Osteoblast (primary cell): ENCODE data around the gene ACTC1. TPM values are rescaled to one million over a fixed set of nuclear protein-coding genes. Genes with fewer than 3 reads are reported as not detected.
A peak's percentile ranks its signal among the peaks of the same experiment; 100 is the strongest.

Source experiments
- DNase-seq: peaks from one replicate; pipeline ENCODE4 v3.0.0; 2011; ENCODE audit warnings: low spot score, mixed read lengths; ENCODE audit not compliant: insufficient read length; ENCODE audit errors: missing footprints
- H2AFZ ChIP-seq: 2 replicates; pipeline ENCODE4 v1.6.0; 2011; ENCODE audit warnings: mild to moderate bottlenecking, low read length
- H3K27ac ChIP-seq: 2 replicates; pipeline ENCODE4 v1.5.1; 2011; ENCODE audit warnings: mild to moderate bottlenecking, low read depth, low read length, moderate library complexity
- H3K27me3 ChIP-seq: 2 replicates; pipeline ENCODE4 v1.6.0; 2012; ENCODE audit warnings: mild to moderate bottlenecking, control low read depth, inconsistent platforms, low read length, moderate library complexity; ENCODE audit not compliant: insufficient read depth
- H3K36me3 ChIP-seq: 2 replicates; pipeline ENCODE4 v1.5.1; 2011; ENCODE audit warnings: mild to moderate bottlenecking, low read length, control low read depth, moderate library complexity; ENCODE audit not compliant: insufficient read depth
- H3K4me1 ChIP-seq: 2 replicates; pipeline ENCODE4 v1.5.1; 2011; ENCODE audit warnings: mild to moderate bottlenecking, low read length, control low read depth, moderate library complexity; ENCODE audit not compliant: insufficient read depth
- H3K4me2 ChIP-seq: 2 replicates; pipeline ENCODE4 v1.6.0; 2011; ENCODE audit warnings: mild to moderate bottlenecking, low read length; ENCODE audit not compliant: insufficient read depth
- H3K4me3 ChIP-seq: fragments of 200-600 bp; sonication (generic); 3 replicates; pipeline ENCODE4 v1.5.1; 2012; ENCODE audit warnings: mild to moderate bottlenecking, low read length, inconsistent platforms; ENCODE audit not compliant: insufficient read depth
- H3K79me2 ChIP-seq: 2 replicates; pipeline ENCODE4 v1.6.0; 2012; ENCODE audit warnings: mild to moderate bottlenecking, low read length, control low read depth, inconsistent platforms; ENCODE audit not compliant: insufficient read depth
- H3K9me3 ChIP-seq: 2 replicates; pipeline ENCODE4 v1.5.1; 2011; ENCODE audit warnings: low read depth, low read length, control low read depth
- H4K20me1 ChIP-seq: 2 replicates; pipeline ENCODE4 v1.6.0; 2012; ENCODE audit warnings: mild to moderate bottlenecking, low read length, control low read depth; ENCODE audit not compliant: insufficient read depth
- total RNA-seq: library from RNA; depleted of rRNA; stranded (reverse); fragments of >200 nt; gene quantifications from 2 replicates; pipeline ENCODE4 v1.2.3, GENCODE V29; 2012
- TF ChIP-seq, protein P1 (sequence below): IDR thresholded peaks from 2 replicates; pipeline ENCODE4 v1.5.1; 2011; ENCODE audit warnings: mild to moderate bottlenecking, low read depth, low read length, moderate library complexity; ENCODE audit errors: extremely low read depth

The ACTC1 gene
- total RNA-seq, result not detected in 2 replicates

DNA sequence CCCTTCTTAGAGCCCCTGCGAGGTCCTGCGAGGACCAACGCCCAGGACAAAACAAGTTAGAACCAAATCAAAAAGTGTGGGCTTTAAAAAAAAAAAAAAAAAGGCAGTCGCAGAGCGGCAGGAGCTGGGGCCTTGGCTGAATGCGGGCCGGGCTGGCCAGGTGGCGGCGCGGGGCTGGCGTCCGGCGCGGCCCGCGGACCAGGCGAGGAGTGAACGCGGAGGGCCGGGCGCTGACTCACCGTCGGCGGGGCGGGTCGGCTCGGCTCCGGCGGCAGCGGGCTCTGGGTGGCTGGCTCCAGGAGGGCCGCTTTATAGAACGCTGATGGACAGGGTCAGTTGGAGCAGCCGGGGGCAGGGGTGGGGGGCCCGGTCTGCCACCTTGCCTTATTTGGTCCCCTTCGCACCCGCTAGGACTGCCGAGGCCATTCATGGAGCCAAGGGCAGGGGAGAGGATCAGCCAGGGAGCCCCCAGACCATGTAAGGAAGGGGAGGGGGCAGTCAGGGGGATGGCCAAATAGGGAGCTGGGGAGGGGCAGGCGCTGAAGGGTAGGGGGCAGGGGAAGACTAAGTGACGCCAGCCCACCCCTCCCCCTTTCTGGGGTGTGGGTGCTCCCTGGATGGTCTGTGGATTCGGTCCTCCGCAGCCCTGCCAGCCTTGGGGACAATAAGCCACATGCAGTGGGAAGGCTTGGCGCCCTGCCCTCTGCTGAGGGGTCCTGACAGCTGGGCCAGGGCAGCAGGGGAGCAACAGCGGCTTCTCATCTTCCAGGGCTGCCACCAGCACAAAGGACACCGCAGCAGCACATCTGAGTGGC is at the start of gene ACTC1:
ACTC1 (minus strand) TSS at position 283 of the 815 bp plus-strand sequence. CDS start 741 bp downstream, outside the sequence.
- Histone ChIP-seq H3K79me2 (no peaks in the 10 kb centered on the region), H3K36me3 (no peaks in the 10 kb centered on the region), H3K27ac (no peak within 1 kb of the TSS), H4K20me1 (no peaks in the 10 kb centered on the region), H3K9me3 (no peaks in the 10 kb centered on the region), H2AFZ (peak within 1 kb of the TSS; percentile 50), H3K4me3 (peak within 1 kb of the TSS; percentile 47), H3K27me3 (peaks cover 66% of the 10 kb centered on the region), H3K4me1 (peaks cover 8% of the 10 kb centered on the region), H3K4me2 (peak within 1 kb of the TSS; percentile 67)
- TF ChIP-seq, protein P1, sequence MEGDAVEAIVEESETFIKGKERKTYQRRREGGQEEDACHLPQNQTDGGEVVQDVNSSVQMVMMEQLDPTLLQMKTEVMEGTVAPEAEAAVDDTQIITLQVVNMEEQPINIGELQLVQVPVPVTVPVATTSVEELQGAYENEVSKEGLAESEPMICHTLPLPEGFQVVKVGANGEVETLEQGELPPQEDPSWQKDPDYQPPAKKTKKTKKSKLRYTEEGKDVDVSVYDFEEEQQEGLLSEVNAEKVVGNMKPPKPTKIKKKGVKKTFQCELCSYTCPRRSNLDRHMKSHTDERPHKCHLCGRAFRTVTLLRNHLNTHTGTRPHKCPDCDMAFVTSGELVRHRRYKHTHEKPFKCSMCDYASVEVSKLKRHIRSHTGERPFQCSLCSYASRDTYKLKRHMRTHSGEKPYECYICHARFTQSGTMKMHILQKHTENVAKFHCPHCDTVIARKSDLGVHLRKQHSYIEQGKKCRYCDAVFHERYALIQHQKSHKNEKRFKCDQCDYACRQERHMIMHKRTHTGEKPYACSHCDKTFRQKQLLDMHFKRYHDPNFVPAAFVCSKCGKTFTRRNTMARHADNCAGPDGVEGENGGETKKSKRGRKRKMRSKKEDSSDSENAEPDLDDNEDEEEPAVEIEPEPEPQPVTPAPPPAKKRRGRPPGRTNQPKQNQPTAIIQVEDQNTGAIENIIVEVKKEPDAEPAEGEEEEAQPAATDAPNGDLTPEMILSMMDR, result peak; percentile 10
- DNase-seq, result peak; percentile 94

DNA sequence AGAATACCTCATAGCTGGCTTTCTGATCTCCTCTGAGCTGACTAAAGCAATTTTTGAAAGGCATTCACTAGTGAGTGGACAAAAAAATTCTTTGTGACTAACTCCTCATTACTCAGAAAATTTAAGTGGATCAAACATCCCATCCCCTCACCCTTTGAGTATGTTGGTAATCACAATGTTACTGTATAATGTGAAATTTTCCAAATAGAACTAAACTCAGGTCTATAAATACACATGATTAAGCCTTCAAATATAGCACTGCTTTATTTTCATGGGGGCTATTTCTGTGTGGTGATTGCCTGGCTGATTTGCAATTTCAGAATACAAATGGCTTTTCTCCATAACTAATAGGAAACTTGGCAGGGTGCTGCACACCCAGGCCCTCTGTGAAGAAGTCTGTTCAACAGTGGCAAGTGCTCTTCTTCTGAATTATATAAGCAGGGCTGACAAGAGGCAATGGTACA is 45.9 kb upstream of the ACTC1 start:
- DNase-seq, result no peak
- Histone ChIP-seq H3K27me3 (no peaks in the 10 kb centered on the region), H3K79me2 (no peaks in the 10 kb centered on the region), H3K36me3 (no peaks in the 10 kb centered on the region), H3K27ac (no peak overlapping the region), H2AFZ (no peak overlapping the region), H3K4me1 (peaks cover 10% of the 10 kb centered on the region), H3K9me3 (no peaks in the 10 kb centered on the region), H3K4me2 (no peak overlapping the region), H3K4me3 (no peak overlapping the region), H4K20me1 (no peaks in the 10 kb centered on the region)
- TF ChIP-seq, protein P1, result no peak

GRCh38 chr15:34838282-34838681 is 42.9 kb upstream of the ACTC1 start:
- H2AFZ ChIP-seq, result no peak overlapping the region
- H3K27ac ChIP-seq, result no peak overlapping the region
- peaks cover 10% of the 10 kb centered on the region for H3K4me1 ChIP-seq
- DNase-seq, result no peak
- H4K20me1 ChIP-seq, result no peaks in the 10 kb centered on the region
- H3K79me2 ChIP-seq, result no peaks in the 10 kb centered on the region
- H3K36me3 ChIP-seq, result no peaks in the 10 kb centered on the region
- TF ChIP-seq, protein P1, result no peak
- no peak overlapping the region for H3K4me3 ChIP-seq
- no peaks in the 10 kb centered on the region for H3K9me3 ChIP-seq
- H3K4me2 ChIP-seq, result no peak overlapping the region
- no peaks in the 10 kb centered on the region for H3K27me3 ChIP-seq

DNA sequence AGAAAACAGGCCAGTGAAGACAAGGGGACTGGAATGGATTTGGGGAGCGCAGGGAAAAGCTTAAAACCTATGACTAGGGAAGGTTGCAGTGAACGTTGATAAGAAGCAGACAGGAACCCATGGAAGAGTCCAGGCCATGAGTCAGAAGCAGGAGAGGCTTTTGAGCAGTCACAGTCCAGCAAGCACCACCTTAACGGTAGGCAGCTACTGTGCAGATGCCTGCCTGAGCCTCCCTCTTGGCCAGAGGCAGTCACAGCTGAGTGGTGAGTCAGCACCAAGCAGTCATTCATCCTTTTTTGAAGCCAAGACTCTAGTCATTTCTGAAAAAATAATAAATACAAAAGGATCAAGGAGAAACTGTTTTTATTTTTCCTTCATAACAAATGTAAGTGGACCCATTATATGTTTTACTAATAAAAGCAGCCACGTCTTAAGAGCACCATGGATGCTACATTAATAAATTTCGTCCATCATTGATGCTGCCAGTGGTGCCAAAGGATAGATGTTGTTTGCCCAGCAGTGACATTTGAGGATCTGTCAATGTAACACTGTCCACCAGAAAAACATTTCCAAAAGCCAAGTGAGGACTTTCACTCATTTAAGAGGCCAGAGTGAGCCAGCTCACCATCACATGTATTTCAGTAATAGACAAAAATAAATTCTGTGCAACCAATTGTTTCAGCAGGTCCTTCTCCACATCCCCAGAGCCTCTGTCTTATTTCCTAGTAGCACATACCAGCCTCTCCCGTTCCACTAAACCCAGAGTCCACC is 42.1 kb upstream of the ACTC1 start:
- no peaks in the 10 kb centered on the region for H3K27me3 ChIP-seq
- no peak overlapping the region for H3K27ac ChIP-seq
- no peak overlapping the region for H3K4me2 ChIP-seq
- H4K20me1 ChIP-seq, result no peaks in the 10 kb centered on the region
- no peaks in the 10 kb centered on the region for H3K9me3 ChIP-seq
- DNase-seq, result peak; percentile 72
- H3K4me1 ChIP-seq, result peaks cover 10% of the 10 kb centered on the region
- no peaks in the 10 kb centered on the region for H3K36me3 ChIP-seq
- H3K79me2 ChIP-seq, result no peaks in the 10 kb centered on the region
- H3K4me3 ChIP-seq, result no peak overlapping the region
- H2AFZ ChIP-seq, result no peak overlapping the region
- TF ChIP-seq, protein P1, result no peak
